ENCODE results near the gene MAML2. TPM values are rescaled to one million over a fixed set of nuclear protein-coding genes. Genes with fewer than 3 reads are reported as not detected.

The MAML2 gene
- total RNA-seq, 2 experiments from 2014 or later, result 0.15 to 1.0 TPM

- no TSS peak for BruUV-seq (replicated peaks)
- peak overlapping the region; percentile 17 for H3K4me3 ChIP-seq (ENCODE audit: low read depth, low read length, poor library complexity, severe bottlenecking)
- no peaks in the 10 kb centered on the region for H3K9me3 ChIP-seq (ENCODE audit: low read length)
- intact Hi-C loops (cut with micrococcal nuclease; ENCODE audit: unreplicated experiment), result loop anchor here (10.0 kb wide), 2 partner anchors 425 to 1125 kb away; partner anchors contain the start of gene CEP57
- H3K79me2 ChIP-seq (ENCODE audit: insufficient read depth, low read depth, low read length), result no peaks in the 10 kb centered on the region
- H3K27ac ChIP-seq (ENCODE audit: low read depth, low read length, poor library complexity, severe bottlenecking), result peak overlapping the region; percentile 27
- POLR2A ChIA-PET, result interaction anchor here (0.5 to 2.4 kb wide), 4 partner anchors 9 to 73 kb away, joined by 3 to 11 read pairs (median 3); no protein-coding TSS in a partner anchor
- no peaks in the 10 kb centered on the region for H3K9me2 ChIP-seq (ENCODE audit: insufficient read depth, low read length)
- TF ChIP-seq EZH2phosphoT487 (IDR thresholded peaks at IDR 0.05; ENCODE audit: borderline replicate concordance, low read depth, low read length) (no peak), CTCF (conservative IDR thresholded peaks at IDR 0.05; ENCODE audit: low read length) (no peak)
- DNase-seq (ENCODE audit: low spot score), result peak; percentile 55
- H3K4me1 ChIP-seq (ENCODE audit: insufficient read depth, low read length, poor library complexity, severe bottlenecking), result peaks cover 64% of the 10 kb centered on the region
- peak overlapping the region; percentile 57 for H3K4me2 ChIP-seq (ENCODE audit: low read length)
- CTCF ChIA-PET (ENCODE audit: unreplicated experiment), result no interaction called here
- H3K36me3 ChIP-seq (ENCODE audit: insufficient read depth, low read length), result no peaks in the 10 kb centered on the region
- peak overlapping the region; percentile 59 for H2AFZ ChIP-seq (ENCODE audit: low read length)
- H4K20me1 ChIP-seq (ENCODE audit: insufficient read depth, low read length), result no peaks in the 10 kb centered on the region
Observed at GRCh38 chr11:96219981-96220623, 122.9 kb downstream of the MAML2 start.

- no peak overlapping the region for H2AFZ ChIP-seq (ENCODE audit: low read length)
- H3K9me3 ChIP-seq (ENCODE audit: low read length), result no peaks in the 10 kb centered on the region
- intact Hi-C loops (cut with micrococcal nuclease; ENCODE audit: unreplicated experiment), result loop anchor here (10.0 kb wide), 2 partner anchors 424 to 1124 kb away; partner anchors contain the start of gene CEP57
- TF ChIP-seq CTCF (conservative IDR thresholded peaks at IDR 0.05; ENCODE audit: low read length), result no peak
- no peaks in the 10 kb centered on the region for H4K20me1 ChIP-seq (ENCODE audit: insufficient read depth, low read length)
- no peak for DNase-seq (ENCODE audit: low spot score)
- no TSS peak for BruUV-seq (replicated peaks)
- no peaks in the 10 kb centered on the region for H3K36me3 ChIP-seq (ENCODE audit: insufficient read depth, low read length)
- no peak overlapping the region for H3K4me3 ChIP-seq (ENCODE audit: low read depth, low read length, poor library complexity, severe bottlenecking)
- H3K4me1 ChIP-seq (ENCODE audit: insufficient read depth, low read length, poor library complexity, severe bottlenecking), result peaks cover 76% of the 10 kb centered on the region
- ChIA-PET CTCF (ENCODE audit: unreplicated experiment) (interaction anchor here (1.2 kb wide), 1 partner anchor 11 kb away, joined by 4 read pairs; no protein-coding TSS in a partner anchor), POLR2A (interaction anchor here (0.6 to 2.4 kb wide), 5 partner anchors 14 to 56 kb away, joined by 3 to 11 read pairs (median 4); no protein-coding TSS in a partner anchor)
- H3K4me2 ChIP-seq (ENCODE audit: low read length), result no peak overlapping the region
- H3K79me2 ChIP-seq (ENCODE audit: insufficient read depth, low read depth, low read length), result no peaks in the 10 kb centered on the region
- no peak overlapping the region for H3K27ac ChIP-seq (ENCODE audit: low read depth, low read length, poor library complexity, severe bottlenecking)
- H3K9me2 ChIP-seq (ENCODE audit: insufficient read depth, low read length), result no peaks in the 10 kb centered on the region
Observed at GRCh38 chr11:96218901-96219300, 124.1 kb downstream of the MAML2 start.

DNA sequence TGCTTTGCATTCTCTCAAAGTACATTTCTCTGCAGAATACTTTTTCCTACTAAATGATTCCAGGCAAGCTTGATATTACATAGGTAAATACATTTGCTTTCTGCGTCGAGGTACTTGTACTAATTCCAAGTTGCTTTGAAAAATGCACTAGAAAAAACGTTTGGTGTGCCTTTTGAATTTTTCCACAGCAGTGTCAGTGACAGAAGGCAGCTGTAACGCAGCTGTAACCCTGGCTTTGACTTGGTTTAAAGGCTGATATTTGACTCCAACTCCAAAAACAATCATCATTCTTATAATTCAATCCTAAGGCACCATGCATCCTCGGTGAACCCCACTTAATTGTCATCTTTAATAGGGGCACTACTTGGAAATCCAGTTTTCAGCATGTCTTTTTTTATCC, 125.0 kb downstream of the MAML2 start:
- ChIA-PET POLR2A (interaction anchor here (0.9 to 1.4 kb wide), 2 partner anchors 10 to 20 kb away, joined by 3 to 4 read pairs; no protein-coding TSS in a partner anchor), CTCF (ENCODE audit: unreplicated experiment) (no interaction called here)
- Histone ChIP-seq H4K20me1 (ENCODE audit: insufficient read depth, low read length) (no peaks in the 10 kb centered on the region), H3K4me2 (ENCODE audit: low read length) (peak overlapping the region; percentile 70; the same call in 1 of the 2 replicates), H2AFZ (ENCODE audit: low read length) (peak overlapping the region; percentile 44; the same call in 1 of the 2 replicates), H3K4me3 (ENCODE audit: low read depth, low read length, poor library complexity, severe bottlenecking) (no peak overlapping the region), H3K79me2 (ENCODE audit: insufficient read depth, low read depth, low read length) (no peaks in the 10 kb centered on the region), H3K36me3 (ENCODE audit: insufficient read depth, low read length) (no peaks in the 10 kb centered on the region), H3K9me3 (ENCODE audit: low read length) (no peaks in the 10 kb centered on the region), H3K4me1 (ENCODE audit: insufficient read depth, low read length, poor library complexity, severe bottlenecking) (peaks cover 85% of the 10 kb centered on the region), H3K27ac (ENCODE audit: low read depth, low read length, poor library complexity, severe bottlenecking) (no peak overlapping the region), H3K9me2 (ENCODE audit: insufficient read depth, low read length) (no peaks in the 10 kb centered on the region)
- TF ChIP-seq EZH2phosphoT487 (IDR thresholded peaks at IDR 0.05; ENCODE audit: borderline replicate concordance, low read depth, low read length) (no peak), CTCF (conservative IDR thresholded peaks at IDR 0.05; ENCODE audit: low read length) (no peak)
- intact Hi-C loops (cut with micrococcal nuclease; ENCODE audit: unreplicated experiment), result loop anchor here (10.0 kb wide), 2 partner anchors 423 to 1123 kb away; partner anchors contain the start of gene CEP57
- BruUV-seq (replicated peaks), result no TSS peak
- DNase-seq (ENCODE audit: low spot score), result no peak
